PC-3 (cell line): ENCODE results near the gene OOSP1. TPM values are rescaled to one million over a fixed set of nuclear protein-coding genes. Genes with fewer than 3 reads are reported as not detected.

ENCODE experiments used
- ATAC-seq: fragments of 200-7000 bp; cut with Tn5 transposase; 2 replicates; pipeline ENCODE4 v1.9.1; 2020; ENCODE audit warnings: mild to moderate bottlenecking, moderate library complexity
- BruUV-seq: library from RNA; stranded (reverse); fragments of 400-500 nt; replicated peaks from 2 replicates; lab custom pipeline; 2021; lab: Mats Ljungman, UMichigan
- CTCF ChIA-PET: fragments of 300-600 bp; sonication (Branson Sonifier 250); formaldehyde crosslinking; loops from one replicate; lab custom pipeline; 2022; ENCODE audit warnings: antibody characterized with exemption; lab: Charles Lee
- POLR2A ChIA-PET: fragments of 300-600 bp; sonication (Branson Sonifier 250); formaldehyde crosslinking; loops from one replicate; lab custom pipeline; 2022; ENCODE audit warnings: antibody characterized with exemption; ENCODE audit not compliant: unreplicated experiment; lab: Charles Lee
- DNase-seq: peaks from one replicate; pipeline ENCODE4 v3.0.0-alpha.2; 2015
- H2AFZ ChIP-seq: fragments of 300-600 bp; sonication (generic); 2 replicates; pipeline ENCODE4 v1.6.0; 2016; ENCODE audit warnings: antibody characterized with exemption, low read length
- H3F3A ChIP-seq: fragments of 300-600 bp; sonication (generic); one replicate; pipeline ENCODE4 v1.6.0; 2017; ENCODE audit warnings: antibody characterized with exemption, low read length, control low read depth, mild to moderate bottlenecking; ENCODE audit not compliant: unreplicated experiment
- H3K27ac ChIP-seq: fragments of 300-600 bp; sonication (generic); 2 replicates; pipeline ENCODE4 v1.5.1; 2016; ENCODE audit warnings: mild to moderate bottlenecking, low read length
- H3K27me3 ChIP-seq: fragments of 300-600 bp; sonication (generic); 2 replicates; pipeline ENCODE4 v1.6.1; 2016; ENCODE audit warnings: low read length, mixed read lengths
- H3K36me3 ChIP-seq: fragments of 300-600 bp; sonication (generic); 2 replicates; pipeline ENCODE4 v1.6.1; 2016; ENCODE audit warnings: low read depth, mixed run types, low read length, mixed read lengths
- H3K4me1 ChIP-seq: fragments of 300-600 bp; sonication (generic); 2 replicates; pipeline ENCODE4 v1.5.1; 2016; ENCODE audit warnings: low read length; ENCODE audit not compliant: insufficient read depth
- H3K4me2 ChIP-seq: fragments of 300-600 bp; sonication (generic); 2 replicates; pipeline ENCODE4 v1.6.0; 2016; ENCODE audit warnings: low read length
- H3K4me3 ChIP-seq: fragments of 300-600 bp; sonication (generic); 2 replicates; pipeline ENCODE4 v1.5.1; 2016; ENCODE audit warnings: mild to moderate bottlenecking, low read length, mixed read lengths
- H3K79me2 ChIP-seq: fragments of 300-600 bp; sonication (generic); 2 replicates; pipeline ENCODE4 v1.6.1; 2017; ENCODE audit warnings: low read length, mixed read lengths
- H3K9ac ChIP-seq: fragments of 300-600 bp; sonication (generic); 2 replicates; pipeline ENCODE4 v1.6.0; 2016; ENCODE audit warnings: mild to moderate bottlenecking, low read length
- H3K9me2 ChIP-seq: fragments of 300-600 bp; sonication (generic); replicated peaks from 2 replicates; pipeline ENCODE4 v1.6.1; 2016; ENCODE audit warnings: mixed run types, low read length, mixed read lengths
- H3K9me3 ChIP-seq: fragments of 300-600 bp; sonication (generic); 2 replicates; pipeline ENCODE4 v1.6.1; 2016; ENCODE audit warnings: low read length, mixed read lengths
- H4K20me1 ChIP-seq: fragments of 300-600 bp; sonication (generic); 2 replicates; pipeline ENCODE4 v1.6.1; 2016; ENCODE audit warnings: low read length, mixed read lengths
- EZH2 ChIP-seq: fragments of 300-600 bp; sonication (generic); IDR thresholded peaks from one replicate; pipeline ENCODE4 v1.6.1; 2017; ENCODE audit warnings: antibody characterized with exemption, mild to moderate bottlenecking, low read length; ENCODE audit not compliant: unreplicated experiment
- EZH2phosphoT487 ChIP-seq: fragments of 300-600 bp; sonication (generic); IDR thresholded peaks from 2 replicates; pipeline ENCODE4 v1.6.1; 2018; ENCODE audit warnings: mild to moderate bottlenecking, antibody characterized with exemption, low read length, borderline replicate concordance
- intact Hi-C: fragments of 100-400 bp; cut with micrococcal nuclease; formaldehyde crosslinking; loops from 2 replicates; pipeline ENCODE4 v1.9.0; 2023
- total RNA-seq: library from RNA; depleted of rRNA; stranded (reverse); fragments of >200 nt; gene quantifications from 2 replicates; pipeline ENCODE4 v1.2.3, GENCODE V29; 2014
- TF ChIP-seq, protein P1 (sequence below): fragments of 300-600 bp; sonication (generic); conservative IDR thresholded peaks from 2 replicates; pipeline ENCODE4 v1.5.1; 2017; ENCODE audit warnings: antibody characterized with exemption, low read depth, mild to moderate bottlenecking, low read length

Gene OOSP1
- total RNA-seq, 1 experiment from 2014 or later, result not detected

DNA sequence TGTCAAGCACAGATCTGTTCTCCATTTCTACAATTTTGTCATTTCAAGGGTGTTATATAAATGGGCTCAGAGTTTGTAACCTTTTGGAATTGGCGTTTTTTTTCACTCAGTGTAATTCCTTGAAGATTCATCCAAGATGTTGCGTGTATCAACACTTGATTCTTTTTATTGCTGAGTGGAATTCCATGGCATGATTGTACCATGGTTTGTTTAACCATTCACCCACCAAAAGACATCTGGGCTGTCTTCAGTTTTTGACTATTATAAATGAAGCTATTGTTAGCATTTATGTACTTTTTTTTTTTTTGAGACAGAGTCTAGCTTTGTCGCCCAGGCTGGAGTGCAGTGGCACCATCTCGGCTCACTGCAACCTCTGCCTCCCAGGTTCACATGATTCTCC, 2.9 kb downstream of the OOSP1 start:
- POLR2A ChIA-PET, result no interaction called here
- H3K9me3 ChIP-seq, result no peaks in the 10 kb centered on the region
- no peak overlapping the region for H3K27ac ChIP-seq
- H4K20me1 ChIP-seq, result no peaks in the 10 kb centered on the region
- no peak overlapping the region for H3K4me2 ChIP-seq
- TF ChIP-seq, protein P1, sequence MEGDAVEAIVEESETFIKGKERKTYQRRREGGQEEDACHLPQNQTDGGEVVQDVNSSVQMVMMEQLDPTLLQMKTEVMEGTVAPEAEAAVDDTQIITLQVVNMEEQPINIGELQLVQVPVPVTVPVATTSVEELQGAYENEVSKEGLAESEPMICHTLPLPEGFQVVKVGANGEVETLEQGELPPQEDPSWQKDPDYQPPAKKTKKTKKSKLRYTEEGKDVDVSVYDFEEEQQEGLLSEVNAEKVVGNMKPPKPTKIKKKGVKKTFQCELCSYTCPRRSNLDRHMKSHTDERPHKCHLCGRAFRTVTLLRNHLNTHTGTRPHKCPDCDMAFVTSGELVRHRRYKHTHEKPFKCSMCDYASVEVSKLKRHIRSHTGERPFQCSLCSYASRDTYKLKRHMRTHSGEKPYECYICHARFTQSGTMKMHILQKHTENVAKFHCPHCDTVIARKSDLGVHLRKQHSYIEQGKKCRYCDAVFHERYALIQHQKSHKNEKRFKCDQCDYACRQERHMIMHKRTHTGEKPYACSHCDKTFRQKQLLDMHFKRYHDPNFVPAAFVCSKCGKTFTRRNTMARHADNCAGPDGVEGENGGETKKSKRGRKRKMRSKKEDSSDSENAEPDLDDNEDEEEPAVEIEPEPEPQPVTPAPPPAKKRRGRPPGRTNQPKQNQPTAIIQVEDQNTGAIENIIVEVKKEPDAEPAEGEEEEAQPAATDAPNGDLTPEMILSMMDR, result no peak
- TF ChIP-seq EZH2 (no peak), EZH2phosphoT487 (no peak)
- no TSS peak for BruUV-seq
- DNase-seq, result no peak
- CTCF ChIA-PET, result no interaction called here
- intact Hi-C loops, result no loop called here
- no peaks in the 10 kb centered on the region for H3F3A ChIP-seq
- H3K9me2 ChIP-seq, result no peaks in the 10 kb centered on the region
- no peak overlapping the region for H3K4me3 ChIP-seq
- H3K79me2 ChIP-seq, result no peaks in the 10 kb centered on the region
- no peaks in the 10 kb centered on the region for H3K4me1 ChIP-seq
- no peaks in the 10 kb centered on the region for H3K27me3 ChIP-seq
- no peak overlapping the region for H2AFZ ChIP-seq
- H3K9ac ChIP-seq, result no peak overlapping the region
- no peak for ATAC-seq
- no peaks in the 10 kb centered on the region for H3K36me3 ChIP-seq

DNA sequence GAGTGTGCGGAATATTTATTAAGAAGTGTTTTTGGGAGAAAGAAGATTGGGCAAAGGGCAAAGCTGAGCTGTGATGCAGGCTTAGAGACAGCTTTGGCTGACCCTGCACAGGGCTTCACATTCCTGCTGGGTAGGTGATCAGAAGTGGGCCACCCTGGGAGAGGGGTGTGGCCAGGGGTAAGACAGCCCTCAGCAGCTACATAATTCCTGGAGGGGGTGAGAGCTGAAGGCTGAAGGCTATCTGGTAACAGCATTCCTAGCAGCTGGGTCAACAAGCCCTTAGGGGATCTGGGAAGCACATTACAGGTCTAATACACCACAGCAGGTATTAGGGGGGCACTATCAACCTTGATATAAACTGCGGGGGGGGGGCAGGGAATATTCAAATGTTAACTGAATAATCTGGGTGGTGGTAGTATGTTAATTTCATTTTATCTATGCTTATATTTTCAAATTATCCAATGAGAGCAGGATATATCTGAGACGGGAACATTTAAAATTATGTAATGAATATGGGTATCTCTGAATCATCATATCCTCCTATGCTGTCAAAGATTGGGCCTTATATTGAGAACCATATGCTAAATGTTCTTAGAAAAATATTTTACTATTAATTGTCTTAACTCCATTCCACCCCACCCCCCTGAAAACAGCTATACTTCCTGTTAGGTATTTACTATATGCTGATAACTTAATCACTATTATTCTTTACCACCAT, 5.9 kb downstream of the OOSP1 start:
- no peak overlapping the region for H2AFZ ChIP-seq
- H3K9ac ChIP-seq, result no peak overlapping the region
- POLR2A ChIA-PET, result no interaction called here
- no peak overlapping the region for H3K4me2 ChIP-seq
- no peaks in the 10 kb centered on the region for H3K27me3 ChIP-seq
- no peaks in the 10 kb centered on the region for H3K4me1 ChIP-seq
- DNase-seq (peak; percentile 4), ATAC-seq (no peak)
- H3K27ac ChIP-seq, result no peak overlapping the region
- H3K36me3 ChIP-seq, result no peaks in the 10 kb centered on the region
- no TSS peak for BruUV-seq
- no peaks in the 10 kb centered on the region for H4K20me1 ChIP-seq
- TF ChIP-seq EZH2 (no peak), EZH2phosphoT487 (no peak)
- TF ChIP-seq, protein P1, result no peak
- no peaks in the 10 kb centered on the region for H3K79me2 ChIP-seq
- no peaks in the 10 kb centered on the region for H3F3A ChIP-seq
- intact Hi-C loops, result no loop called here
- H3K9me3 ChIP-seq, result no peaks in the 10 kb centered on the region
- no peaks in the 10 kb centered on the region for H3K9me2 ChIP-seq
- no peak overlapping the region for H3K4me3 ChIP-seq
- CTCF ChIA-PET, result no interaction called here

DNA sequence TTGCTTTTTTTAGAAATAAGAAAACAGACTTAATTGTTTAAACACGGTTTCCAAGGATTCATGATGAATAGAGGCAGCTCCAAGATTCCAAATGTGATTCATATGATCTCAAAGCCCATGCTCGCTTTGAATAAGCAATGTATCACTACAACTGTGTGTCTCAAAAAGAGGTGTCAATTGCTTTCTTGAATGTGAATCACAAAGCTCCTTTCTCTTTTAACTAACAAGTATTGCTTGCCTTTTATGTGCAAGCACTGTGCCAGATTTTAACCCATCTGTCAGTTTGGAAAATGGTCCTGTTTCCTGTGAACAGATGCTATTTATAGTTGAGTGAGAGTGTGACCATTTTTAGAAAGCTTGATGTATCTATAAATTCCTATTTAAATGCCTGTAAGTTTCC, 6.5 kb downstream of the OOSP1 start:
- BruUV-seq, result no TSS peak

More for the DNA sequence above, 6.5 kb downstream of the OOSP1 start:
- Histone ChIP-seq H3K9me3 (no peaks in the 10 kb centered on the region), H3F3A (no peaks in the 10 kb centered on the region), H3K4me1 (no peaks in the 10 kb centered on the region), H3K9me2 (no peaks in the 10 kb centered on the region), H3K4me3 (no peak overlapping the region), H4K20me1 (no peaks in the 10 kb centered on the region), H3K79me2 (no peaks in the 10 kb centered on the region), H3K27ac (no peak overlapping the region), H2AFZ (no peak overlapping the region), H3K27me3 (no peaks in the 10 kb centered on the region), H3K9ac (no peak overlapping the region), H3K4me2 (no peak overlapping the region), H3K36me3 (no peaks in the 10 kb centered on the region)
- DNase-seq, result no peak
- intact Hi-C loops, result no loop called here
- ChIA-PET CTCF (no interaction called here), POLR2A (no interaction called here)
- no peak for ATAC-seq
- TF ChIP-seq EZH2 (no peak), EZH2phosphoT487 (no peak)
- TF ChIP-seq, protein P1, result no peak
